ENCODE measurements around the gene TNFAIP8L3.

DNA sequence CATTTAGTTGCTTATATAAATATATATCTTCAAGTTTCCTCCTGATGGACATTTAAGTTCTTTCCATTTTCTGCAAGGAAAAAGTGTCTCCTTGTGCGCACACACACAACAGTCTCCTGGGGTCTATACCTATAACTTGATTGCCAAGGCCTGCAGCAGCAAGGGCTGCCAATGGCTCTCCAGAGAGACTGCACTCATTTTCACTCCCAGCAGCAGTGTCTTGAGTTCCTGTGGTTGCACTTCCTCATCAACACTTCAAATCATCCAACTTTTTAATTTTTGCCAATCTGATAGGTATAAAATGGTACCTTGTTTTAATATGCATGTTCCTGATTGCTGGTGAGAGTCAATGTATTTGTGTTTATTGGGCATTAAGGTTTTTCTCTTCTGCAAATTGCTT is 23.1 kb downstream of the TNFAIP8L3 start:
- TF ChIP-seq EZH2 (IDR thresholded peaks at IDR 0.05) (no peak), FOXP2 (optimal IDR thresholded peaks at IDR 0.05; ENCODE audit: control extremely low read depth, extremely low read length, insufficient read depth) (no peak)

All from SK-N-MC (cell line).